ENCODE data around the gene NUDT14.
A peak's percentile ranks its signal among the peaks of the same experiment; 100 is the strongest.

NUDT14 gene

DNA sequence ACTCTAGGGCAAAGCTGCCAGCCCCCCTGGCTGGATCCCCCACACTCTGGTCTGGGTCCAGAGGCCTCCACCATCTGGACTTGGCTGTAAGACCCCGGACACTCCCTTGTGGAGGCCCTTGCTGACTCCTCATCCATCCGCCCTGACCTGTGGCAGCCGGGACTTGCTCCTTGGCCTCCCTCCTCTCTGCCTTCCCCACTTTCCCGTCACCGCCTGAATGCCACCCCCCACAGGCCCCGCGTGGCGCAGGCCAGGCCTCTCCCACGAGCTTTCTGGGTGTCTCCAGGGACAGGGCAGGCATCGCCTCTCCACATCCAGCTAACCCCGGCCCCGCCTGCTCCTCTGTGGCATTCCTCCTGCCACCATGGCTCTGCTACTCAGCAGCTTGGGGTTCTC lies 26.6 kb downstream of the NUDT14 start (continued):
- TF ChIP-seq, protein P1, sequence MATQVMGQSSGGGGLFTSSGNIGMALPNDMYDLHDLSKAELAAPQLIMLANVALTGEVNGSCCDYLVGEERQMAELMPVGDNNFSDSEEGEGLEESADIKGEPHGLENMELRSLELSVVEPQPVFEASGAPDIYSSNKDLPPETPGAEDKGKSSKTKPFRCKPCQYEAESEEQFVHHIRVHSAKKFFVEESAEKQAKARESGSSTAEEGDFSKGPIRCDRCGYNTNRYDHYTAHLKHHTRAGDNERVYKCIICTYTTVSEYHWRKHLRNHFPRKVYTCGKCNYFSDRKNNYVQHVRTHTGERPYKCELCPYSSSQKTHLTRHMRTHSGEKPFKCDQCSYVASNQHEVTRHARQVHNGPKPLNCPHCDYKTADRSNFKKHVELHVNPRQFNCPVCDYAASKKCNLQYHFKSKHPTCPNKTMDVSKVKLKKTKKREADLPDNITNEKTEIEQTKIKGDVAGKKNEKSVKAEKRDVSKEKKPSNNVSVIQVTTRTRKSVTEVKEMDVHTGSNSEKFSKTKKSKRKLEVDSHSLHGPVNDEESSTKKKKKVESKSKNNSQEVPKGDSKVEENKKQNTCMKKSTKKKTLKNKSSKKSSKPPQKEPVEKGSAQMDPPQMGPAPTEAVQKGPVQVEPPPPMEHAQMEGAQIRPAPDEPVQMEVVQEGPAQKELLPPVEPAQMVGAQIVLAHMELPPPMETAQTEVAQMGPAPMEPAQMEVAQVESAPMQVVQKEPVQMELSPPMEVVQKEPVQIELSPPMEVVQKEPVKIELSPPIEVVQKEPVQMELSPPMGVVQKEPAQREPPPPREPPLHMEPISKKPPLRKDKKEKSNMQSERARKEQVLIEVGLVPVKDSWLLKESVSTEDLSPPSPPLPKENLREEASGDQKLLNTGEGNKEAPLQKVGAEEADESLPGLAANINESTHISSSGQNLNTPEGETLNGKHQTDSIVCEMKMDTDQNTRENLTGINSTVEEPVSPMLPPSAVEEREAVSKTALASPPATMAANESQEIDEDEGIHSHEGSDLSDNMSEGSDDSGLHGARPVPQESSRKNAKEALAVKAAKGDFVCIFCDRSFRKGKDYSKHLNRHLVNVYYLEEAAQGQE (tag by site-specific recombination; IDR thresholded peaks at IDR 0.05), result no peak
- TF ChIP-seq ZNF596 (tag by site-specific recombination; IDR thresholded peaks at IDR 0.05), result no peak

DNA sequence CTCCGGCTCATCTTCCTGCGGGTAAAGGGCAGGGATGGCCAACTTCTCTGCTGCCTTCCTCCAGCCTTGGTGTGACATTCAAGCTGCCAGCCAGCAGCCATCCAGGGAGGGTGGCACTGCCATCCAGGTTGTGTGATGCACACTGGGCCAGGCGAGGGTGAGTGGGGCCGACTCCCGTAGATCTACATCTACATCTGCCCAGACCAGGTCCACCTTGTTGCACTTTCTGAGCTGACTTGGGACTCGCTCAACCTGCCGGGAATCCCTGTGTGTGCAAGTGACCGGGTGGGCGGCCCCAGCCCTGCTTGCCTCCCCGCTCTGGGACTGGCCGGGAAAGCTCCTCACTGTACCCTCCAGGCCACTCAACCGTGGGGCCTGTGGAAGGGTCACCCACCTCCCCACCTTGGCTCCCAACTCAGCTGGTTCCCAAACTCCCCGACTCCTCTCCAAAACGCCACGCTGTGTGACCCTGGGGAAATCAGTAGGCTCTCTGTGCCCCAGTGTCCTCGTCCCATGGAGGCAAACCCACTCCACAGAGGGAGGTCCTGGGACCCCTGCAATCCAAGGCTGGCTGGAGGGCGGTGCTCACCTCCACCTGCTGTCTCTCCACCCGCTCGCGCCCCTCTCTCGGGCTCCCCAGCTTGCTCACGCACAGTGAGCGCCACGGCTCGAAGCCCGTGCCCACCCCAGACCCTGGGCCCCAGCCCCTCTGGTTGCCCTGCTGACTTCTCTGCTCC lies 27.2 kb downstream of the NUDT14 start:
- POLR2A ChIA-PET, result interaction anchor here (1.3 kb wide), 1 partner anchor 10 kb away, joined by 3 read pairs; no protein-coding TSS in a partner anchor
- CTCF ChIA-PET, result no interaction called here
- Histone ChIP-seq H3K4me1 (ENCODE audit: control insufficient read depth, insufficient read depth, low read length) (no peaks in the 10 kb centered on the region), H3K4me3 (ENCODE audit: low read depth, low read length) (no peak overlapping the region), H3K36me3 (ENCODE audit: control insufficient read depth in 2 of 2, insufficient read depth in 1 of 2, low read length in 2 of 2) (peaks cover 0 to 64% of the 10 kb centered on the region in 2 experiments; a peak in 1 of 3 replicates), H3K27ac (ENCODE audit: extremely low read depth, low read depth, low read length) (no peak overlapping the region), H3K9me3 (ENCODE audit: control insufficient read depth, insufficient read depth, low read depth, low read length) (no peaks in the 10 kb centered on the region)
- TF ChIP-seq KLF8 (tag by site-specific recombination; IDR thresholded peaks at IDR 0.05), result 0 out of 2 replicates have a peak, but pooled peaks have one; percentile 5
- TF ChIP-seq SP7 (tag by site-specific recombination; IDR thresholded peaks at IDR 0.05), result no peak
- no peak for TF ChIP-seq ZNF354C (tag by site-specific recombination; IDR thresholded peaks at IDR 0.05; ENCODE audit: borderline replicate concordance, low read depth)
- TF ChIP-seq MZF1 (tag by site-specific recombination; IDR thresholded peaks at IDR 0.05; ENCODE audit: borderline replicate concordance), result no peak
- no peak for TF ChIP-seq ZNF76 (tag by site-specific recombination; IDR thresholded peaks at IDR 0.05; ENCODE audit: borderline replicate concordance, low read depth)
- TF ChIP-seq PRDM4 (tag by site-specific recombination; IDR thresholded peaks at IDR 0.05), result no peak
- TF ChIP-seq ZNF776 (tag by site-specific recombination; IDR thresholded peaks at IDR 0.05; ENCODE audit: borderline replicate concordance), result no peak
- no peak for TF ChIP-seq ZNF792 (tag by site-specific recombination; IDR thresholded peaks at IDR 0.05)
- no peak for TF ChIP-seq ZBTB44 (tag by site-specific recombination; IDR thresholded peaks at IDR 0.05)
- no peak for TF ChIP-seq ZNF843 (tag by site-specific recombination; IDR thresholded peaks at IDR 0.05)
- TF ChIP-seq ZNF140 (tag by site-specific recombination; IDR thresholded peaks at IDR 0.05), result no peak
- TF ChIP-seq, protein P2, sequence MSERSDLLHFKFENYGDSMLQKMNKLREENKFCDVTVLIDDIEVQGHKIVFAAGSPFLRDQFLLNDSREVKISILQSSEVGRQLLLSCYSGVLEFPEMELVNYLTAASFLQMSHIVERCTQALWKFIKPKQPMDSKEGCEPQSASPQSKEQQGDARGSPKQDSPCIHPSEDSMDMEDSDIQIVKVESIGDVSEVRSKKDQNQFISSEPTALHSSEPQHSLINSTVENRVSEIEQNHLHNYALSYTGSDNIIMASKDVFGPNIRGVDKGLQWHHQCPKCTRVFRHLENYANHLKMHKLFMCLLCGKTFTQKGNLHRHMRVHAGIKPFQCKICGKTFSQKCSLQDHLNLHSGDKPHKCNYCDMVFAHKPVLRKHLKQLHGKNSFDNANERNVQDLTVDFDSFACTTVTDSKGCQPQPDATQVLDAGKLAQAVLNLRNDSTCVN (tag by site-specific recombination; optimal IDR thresholded peaks at IDR 0.05), result no peak
- no peak for TF ChIP-seq ZNF341 (tag by site-specific recombination; IDR thresholded peaks at IDR 0.05; ENCODE audit: low read depth)
- no peak for TF ChIP-seq IKZF3 (tag by site-specific recombination; IDR thresholded peaks at IDR 0.05)
- 0 out of 2 replicates have a peak, but pooled peaks have one; percentile 32 for TF ChIP-seq PATZ1 (tag by site-specific recombination; IDR thresholded peaks at IDR 0.05)
- TF ChIP-seq ZSCAN18 (tag by site-specific recombination; IDR thresholded peaks at IDR 0.05), result no peak
- TF ChIP-seq OSR2 (tag by site-specific recombination; IDR thresholded peaks at IDR 0.05), result no peak

Data from HEK293 (cell line).